CD4-positive, alpha-beta T cell treated with Interleukin-6 for 4 hours (primary cell): ENCODE measurements around the gene RCOR2.
A peak's percentile ranks its signal among the peaks of the same experiment; 100 is the strongest.
"Not testable (repeated sequence)": the region's sequence is repeated elsewhere in the genome, so short reads cannot be mapped to it uniquely, and the experiment has no call there.

Experiments used
- DNase-seq: peaks from one replicate; pipeline ENCODE4 v3.0.0-alpha.2; 2020; ENCODE audit warnings: mixed read lengths

The RCOR2 gene

DNA sequence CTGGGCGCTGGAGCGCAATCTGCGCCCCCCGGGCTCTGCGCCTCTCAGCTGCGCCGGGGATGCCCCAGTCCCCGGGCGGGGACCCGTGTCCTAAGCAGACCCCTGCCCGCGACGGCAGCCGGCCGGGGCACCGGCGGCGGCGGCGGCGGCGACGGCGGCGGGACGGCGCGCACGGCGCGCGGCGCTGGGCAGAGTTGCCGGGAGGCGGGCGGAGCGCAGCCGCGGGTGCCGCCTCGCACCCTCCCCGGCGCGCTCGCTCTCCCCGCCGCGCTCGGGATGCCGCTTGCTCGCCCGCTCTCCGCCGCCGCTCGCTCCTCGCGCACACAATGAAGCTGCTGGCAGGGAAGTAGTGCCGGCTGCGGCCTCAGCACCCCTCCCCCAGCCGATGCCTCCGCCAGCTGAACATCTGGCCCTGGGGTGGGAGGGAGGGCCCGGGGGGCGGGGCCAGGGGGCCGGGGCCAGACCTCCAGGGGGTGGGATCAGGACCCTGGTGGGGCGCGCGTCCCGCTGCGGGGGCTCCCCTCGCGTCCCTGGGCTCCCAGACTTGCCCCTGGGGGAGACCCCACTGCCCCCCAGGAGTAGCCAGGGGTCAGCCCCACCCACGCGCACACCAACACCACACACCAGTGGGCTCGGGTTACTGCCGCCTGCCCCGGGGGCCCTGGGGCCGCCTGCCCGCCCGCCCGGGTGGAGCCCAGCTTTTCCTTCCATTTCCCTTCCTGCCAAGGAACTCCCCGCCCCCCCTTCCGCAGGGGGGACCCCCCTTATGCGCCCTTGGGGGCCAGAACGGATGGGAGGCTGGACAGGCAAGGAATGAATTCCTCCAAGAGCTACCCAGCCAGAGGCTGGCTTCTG is at the start of gene RCOR2:
RCOR2 (minus strand) TSS at position 328 of the 855 bp plus-strand sequence. CDS start 708 bp downstream, outside the sequence.
- DNase-seq, result peak; percentile 73

GRCh38 chr11:63966444-63966843 is 49.5 kb upstream of the RCOR2 start:
- DNase-seq, result no peak

DNA sequence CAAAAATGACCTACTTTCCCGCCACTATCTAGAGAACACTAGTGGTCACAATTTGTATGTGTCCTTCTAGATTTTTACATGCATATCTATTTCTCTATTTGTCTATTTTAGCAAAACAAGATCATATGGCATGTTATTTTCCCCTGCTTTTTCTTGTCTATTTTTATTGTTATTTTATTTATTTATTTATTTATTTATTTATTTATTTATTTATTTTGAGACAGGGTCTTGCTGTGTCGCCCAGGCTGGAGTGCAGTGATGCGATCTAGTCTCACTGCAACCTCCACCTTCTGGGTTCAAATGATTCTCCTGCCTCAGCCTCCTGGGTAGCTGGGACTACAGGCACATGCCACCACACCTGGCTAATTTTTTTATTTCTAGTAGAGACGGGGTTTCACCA is 46.9 kb upstream of the RCOR2 start:
- DNase-seq, result not testable (repeated sequence)

DNA sequence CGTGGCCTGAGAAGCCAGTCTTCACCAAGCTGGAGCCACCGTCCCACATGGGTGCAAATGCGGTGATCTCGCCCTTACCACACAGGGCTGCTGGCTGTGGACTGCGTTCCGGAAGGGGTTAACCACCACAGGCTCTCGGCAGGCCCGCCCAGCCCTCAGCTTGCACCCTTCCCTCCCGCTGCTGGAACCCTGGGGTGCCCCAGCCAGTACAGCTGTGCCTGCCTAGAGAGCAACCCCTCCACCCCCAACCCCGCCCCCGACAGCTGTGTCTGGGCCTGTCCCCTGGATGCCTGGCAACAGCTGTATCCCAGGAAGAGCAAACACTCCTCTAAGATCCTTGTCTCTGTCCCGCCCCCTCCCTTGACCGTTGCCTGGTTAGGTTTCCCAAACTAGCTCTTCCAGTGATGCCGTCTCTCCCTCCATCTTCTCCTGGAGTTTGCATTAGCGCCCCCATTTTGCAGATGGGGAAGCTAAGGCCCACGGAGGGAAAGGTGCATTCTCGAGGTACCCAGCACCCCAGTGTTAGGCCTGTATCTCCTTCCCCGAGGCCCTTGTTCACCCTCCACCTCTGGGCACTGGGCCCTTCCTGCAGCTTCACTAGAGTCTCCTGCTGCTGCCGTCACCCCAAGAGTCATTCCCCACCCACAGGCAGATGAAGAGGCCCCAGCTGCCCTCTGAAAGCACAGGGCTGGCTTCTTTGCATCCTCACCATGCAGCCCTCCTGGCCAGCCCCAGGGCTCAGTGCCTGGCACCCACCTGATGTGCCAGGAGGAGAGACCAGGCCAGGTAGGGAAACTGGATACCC is 44.8 kb upstream of the RCOR2 start:
- peak; percentile 33 for DNase-seq

GRCh38 chr11:63958008-63958407 is 41.0 kb upstream of the RCOR2 start:
- DNase-seq, result no peak

GRCh38 chr11:63952570-63952969 is 35.6 kb upstream of the RCOR2 start:
- DNase-seq, result no peak

- peak; percentile 34 for DNase-seq
Observed at GRCh38 chr11:63951779-63952536, 35.0 kb upstream of the RCOR2 start.

DNA sequence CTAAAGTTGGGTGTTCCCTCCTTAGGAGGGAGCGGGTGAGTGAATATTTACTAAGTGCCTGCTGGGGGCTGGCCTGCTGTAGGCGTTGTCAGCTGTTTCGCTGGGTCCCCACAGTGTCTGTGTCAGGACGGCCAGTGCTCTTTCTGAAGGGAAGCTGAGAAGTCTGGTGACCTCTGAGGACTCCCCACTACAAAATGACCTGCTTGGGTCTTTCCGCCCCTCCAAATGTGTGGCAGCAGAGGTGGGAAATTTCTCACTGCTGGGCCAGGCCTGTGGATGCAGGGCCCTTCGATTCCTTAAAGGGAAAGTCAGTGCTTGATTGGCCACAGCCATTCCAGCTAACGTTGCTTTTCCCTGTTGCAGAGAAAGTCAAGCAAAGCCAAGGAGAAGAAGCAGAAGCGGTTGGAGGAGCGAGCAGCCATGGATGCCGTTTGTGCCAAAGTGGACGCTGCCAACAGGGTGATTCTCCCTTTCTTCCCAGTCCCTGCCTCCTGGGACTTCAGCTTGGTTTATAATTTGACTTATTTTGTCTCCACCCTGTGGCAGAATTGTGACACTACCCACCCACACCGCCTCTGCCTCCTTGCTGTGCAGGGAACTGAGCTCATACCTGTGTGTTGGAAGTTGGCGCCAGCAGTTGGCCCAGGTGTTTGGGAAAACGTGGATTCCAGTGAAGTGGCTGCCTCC is 28.7 kb upstream of the RCOR2 start:
- peak; percentile 63 for DNase-seq

- no peak for DNase-seq
Observed at GRCh38 chr11:63944987-63945386, 28.0 kb upstream of the RCOR2 start.

GRCh38 chr11:63942803-63943202 is 25.8 kb upstream of the RCOR2 start:
- DNase-seq, result no peak

- no peak for DNase-seq
Observed at GRCh38 chr11:63941901-63942300, 24.9 kb upstream of the RCOR2 start.

DNA sequence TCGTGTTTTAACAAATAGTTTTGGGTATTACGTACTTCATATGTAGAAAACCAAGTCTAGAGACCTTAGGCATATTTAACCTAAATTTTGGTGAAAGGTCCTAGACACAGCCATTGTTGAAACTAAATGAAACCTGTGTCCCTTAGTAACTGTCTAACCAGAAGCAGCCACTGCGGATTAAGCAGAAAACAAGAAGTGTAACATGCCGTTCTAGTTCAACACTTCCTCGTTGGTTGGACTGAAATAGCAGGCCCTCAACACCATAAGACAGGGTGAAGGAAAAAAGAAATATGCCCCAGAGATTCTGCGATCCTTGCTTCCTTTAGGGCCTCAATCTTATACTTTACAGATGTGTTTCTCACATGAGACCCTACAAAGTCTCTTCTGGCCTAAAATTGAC is 23.8 kb upstream of the RCOR2 start:
- DNase-seq, result no peak

- DNase-seq, result no peak
Observed at GRCh38 chr11:63939397-63939891, 22.5 kb upstream of the RCOR2 start.

GRCh38 chr11:63938479-63939396 is 21.8 kb upstream of the RCOR2 start, which contains the start of gene NAA40:
NAA40 (plus strand) TSS chr11:63939002; CDS start chr11:63939097, 95 bp downstream.
- DNase-seq, result peak; percentile 93

- DNase-seq, result peak; percentile 35
Observed at GRCh38 chr11:63937713-63938478, 20.9 kb upstream of the RCOR2 start.

DNA sequence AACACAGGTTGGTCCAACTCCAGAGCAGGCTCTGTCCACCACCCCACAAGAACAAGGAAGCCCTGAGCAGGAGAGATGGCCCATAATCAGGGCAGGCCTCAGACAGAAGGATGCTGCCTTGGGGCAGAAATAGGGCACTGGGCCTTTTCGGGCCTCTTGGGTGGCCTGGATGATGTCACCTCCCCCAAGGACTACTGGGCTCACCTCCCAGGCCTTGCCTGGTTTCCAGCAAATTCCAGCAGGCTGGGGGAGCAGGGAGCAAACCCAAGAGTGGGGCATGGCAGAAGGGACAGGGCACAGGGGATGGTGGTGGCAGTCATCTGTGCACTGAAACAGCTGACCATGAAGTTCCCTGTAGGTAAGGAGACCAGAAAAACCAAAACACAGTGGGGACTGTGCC is 16.5 kb upstream of the RCOR2 start:
- no peak for DNase-seq

- no peak for DNase-seq
Observed at GRCh38 chr11:63931876-63932275, 14.9 kb upstream of the RCOR2 start.

DNA sequence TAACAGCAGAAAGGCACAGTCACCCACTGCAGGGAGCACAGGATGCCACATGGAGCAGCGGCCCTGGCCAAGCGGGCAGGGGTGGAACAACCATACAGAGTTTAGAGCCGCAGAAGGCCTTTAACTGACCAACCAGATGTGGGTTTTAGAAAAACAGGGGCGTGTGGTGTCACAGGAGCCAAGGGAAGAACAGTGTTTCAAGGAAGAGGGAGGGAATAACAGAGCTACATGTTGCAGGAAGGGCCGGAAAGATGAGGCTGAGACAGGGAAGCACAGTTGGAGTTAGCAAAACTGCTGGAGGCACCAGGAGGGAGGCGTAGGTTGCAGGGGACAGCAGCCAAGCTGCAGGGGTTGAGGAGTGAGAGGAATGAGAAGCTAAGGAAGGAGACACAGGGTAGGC is 14.1 kb upstream of the RCOR2 start:
- DNase-seq, result no peak

- no peak for DNase-seq
Observed at GRCh38 chr11:63929616-63930015, 12.7 kb upstream of the RCOR2 start.

- no peak for DNase-seq
Observed at GRCh38 chr11:63923319-63923718, 6.4 kb upstream of the RCOR2 start.
